Stimulated activated CD4-positive, alpha-beta T cell treated with anti-CD3 and anti-CD28 coated beads, Interleukin-4, amount 100 ng/mL, for 24 hours (primary cell): ENCODE results near the gene TSGA10IP.
"Not testable (repeated sequence)": the region's sequence is repeated elsewhere in the genome, so short reads cannot be mapped to it uniquely, and the experiment has no call there.

Source experiments
- DNase-seq: peaks from one replicate; pipeline ENCODE4 v3.0.0-alpha.2; 2020

TSGA10IP gene

DNA sequence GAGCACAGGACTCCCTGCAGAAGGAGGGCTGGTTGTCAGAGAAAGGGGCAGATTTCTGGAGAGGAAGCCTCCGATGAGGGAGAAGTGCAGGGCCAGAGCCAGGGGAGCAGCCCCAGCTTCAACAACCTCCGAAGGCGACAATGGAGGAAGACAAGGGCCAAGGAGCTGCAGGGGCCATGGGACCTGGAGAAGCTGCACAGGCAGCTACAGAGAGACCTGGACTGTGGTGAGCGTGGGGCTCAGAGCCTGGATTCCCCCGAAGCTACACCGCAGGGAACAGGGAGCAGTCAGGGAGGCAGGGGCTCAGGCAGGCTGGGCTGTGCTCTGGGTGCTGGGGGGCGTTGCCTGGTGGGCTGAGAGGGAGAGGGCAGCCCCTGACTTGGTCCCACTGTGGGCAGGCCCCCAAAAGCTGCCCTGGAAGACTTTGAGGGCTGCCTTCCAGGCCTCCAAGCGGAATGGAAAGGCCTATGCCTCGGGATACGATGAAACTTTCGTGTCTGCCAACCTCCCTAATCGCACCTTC, 2.4 kb downstream of the TSGA10IP start:
- DNase-seq = no peak

DNA sequence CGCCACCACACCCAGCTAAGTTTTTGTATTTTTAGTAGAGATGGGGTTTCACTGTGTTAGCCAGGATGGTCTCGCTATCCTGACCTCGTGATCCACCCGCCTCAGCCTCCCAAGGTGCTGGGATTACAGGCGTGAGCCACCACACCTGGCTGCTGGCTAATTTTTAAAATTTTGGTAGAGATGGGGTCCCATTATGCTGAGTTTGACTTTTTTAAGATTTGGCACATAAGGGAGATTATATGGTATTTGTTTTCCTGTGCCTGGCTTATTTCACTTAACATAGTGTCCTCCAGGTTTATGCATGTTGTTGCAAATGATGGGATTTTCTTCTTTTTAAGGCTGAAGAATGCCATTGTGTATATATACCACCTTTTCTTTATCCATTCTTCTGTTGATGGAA, 5.4 kb downstream of the TSGA10IP start:
- DNase-seq = not testable (repeated sequence)

DNA sequence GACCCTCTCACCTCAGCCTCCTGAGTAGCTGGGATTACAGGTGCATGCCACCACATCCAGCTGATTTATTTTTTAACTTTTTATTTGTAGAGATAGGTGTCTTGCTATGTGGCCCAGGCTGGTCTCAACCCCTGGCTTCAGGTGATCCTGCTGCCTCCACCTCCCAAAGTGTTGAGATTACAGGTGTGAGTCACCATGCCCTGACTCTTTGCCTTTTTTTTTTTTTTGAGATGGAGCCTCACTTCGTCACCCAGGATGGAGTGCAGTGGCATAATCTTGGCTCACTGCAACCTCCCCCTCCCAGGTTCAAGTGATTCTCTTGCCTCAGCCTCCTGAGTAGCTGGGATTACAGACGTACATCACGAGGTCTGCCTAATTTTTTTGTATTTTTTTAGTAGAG, 6.4 kb downstream of the TSGA10IP start:
- DNase-seq = not testable (repeated sequence)

DNA sequence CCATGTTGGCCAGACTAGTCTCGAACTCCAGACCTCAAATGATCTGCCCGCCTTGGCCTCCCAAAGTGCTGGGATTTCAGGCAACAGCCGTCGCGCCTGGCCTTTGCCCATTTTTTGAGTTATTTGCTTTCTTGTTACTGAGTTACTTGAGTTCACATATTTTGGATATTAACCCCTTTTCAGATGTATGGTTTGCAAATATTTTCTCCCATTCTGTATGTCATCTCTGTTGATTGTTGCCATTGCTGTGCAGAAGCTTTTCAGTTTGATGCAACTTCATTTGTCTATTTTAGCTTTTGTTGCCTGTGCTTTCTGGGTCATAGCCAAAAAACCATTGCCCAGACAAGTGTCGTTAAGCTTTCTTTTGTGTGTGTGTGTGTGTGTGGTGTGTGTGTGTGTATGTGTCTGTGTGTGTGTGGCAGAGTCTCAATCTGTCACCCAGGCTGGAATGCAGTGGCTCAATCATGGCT, 6.8 kb downstream of the TSGA10IP start:
- DNase-seq = no peak

DNA sequence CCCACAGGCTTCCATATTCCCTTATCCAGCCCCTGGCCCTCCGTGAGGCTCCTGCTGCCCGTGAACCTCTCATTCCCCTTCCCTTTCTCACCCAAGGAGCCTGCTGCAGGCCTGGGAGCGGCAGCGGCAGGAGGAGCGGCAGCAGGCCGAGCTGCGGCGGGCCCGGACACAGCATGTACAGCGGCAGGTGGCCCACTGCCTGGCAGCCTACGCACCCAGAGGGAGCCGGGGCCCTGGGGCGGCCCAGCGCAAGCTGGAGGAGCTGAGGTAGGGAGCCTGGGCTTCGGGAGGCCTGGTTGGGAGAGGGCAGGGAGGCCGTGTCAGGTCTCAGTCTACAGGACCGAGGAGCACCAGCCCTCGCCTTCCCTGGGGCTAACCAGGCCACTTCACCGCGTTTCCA, 8.2 kb downstream of the TSGA10IP start:
- DNase-seq = no peak

DNA sequence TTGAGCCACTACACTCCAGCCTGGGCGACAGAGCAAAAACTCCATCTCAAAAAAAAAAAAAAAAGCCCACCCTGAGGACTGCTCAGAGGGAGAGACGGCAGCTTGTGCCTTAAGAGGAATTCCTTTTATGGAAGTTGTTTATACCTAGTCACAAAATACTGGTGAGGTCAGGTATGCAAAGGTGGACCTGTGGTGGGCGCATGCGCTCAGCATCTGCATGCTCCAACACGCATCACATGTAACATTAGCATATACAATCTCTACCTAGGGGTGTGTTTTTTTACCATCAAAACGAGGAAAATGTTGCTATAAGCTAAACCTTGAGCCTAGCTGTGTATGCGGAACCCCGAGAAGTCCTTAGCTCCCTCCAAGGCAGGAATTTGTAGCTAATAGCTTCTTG, 9.5 kb downstream of the TSGA10IP start:
- DNase-seq = no peak

DNA sequence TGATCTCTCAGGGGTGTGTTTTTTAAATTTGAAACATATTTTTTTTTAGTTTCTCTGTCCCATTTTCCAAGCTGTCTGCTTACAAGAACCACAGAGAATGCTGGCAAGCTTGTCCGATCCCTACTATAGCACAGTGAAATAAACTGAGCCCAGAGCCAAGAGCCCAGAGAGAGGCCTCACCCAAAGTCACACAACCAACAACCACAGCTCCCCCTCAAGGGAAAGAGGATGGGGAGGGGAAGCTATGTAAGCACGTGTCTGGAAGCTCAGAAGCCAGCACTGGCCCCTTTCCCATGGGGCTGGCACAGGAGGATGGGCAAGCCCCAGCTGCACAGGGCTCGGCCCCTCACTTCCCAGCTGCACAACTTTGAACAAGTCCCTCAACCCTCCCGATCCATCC, 13.0 kb downstream of the TSGA10IP start:
- DNase-seq = no peak

DNA sequence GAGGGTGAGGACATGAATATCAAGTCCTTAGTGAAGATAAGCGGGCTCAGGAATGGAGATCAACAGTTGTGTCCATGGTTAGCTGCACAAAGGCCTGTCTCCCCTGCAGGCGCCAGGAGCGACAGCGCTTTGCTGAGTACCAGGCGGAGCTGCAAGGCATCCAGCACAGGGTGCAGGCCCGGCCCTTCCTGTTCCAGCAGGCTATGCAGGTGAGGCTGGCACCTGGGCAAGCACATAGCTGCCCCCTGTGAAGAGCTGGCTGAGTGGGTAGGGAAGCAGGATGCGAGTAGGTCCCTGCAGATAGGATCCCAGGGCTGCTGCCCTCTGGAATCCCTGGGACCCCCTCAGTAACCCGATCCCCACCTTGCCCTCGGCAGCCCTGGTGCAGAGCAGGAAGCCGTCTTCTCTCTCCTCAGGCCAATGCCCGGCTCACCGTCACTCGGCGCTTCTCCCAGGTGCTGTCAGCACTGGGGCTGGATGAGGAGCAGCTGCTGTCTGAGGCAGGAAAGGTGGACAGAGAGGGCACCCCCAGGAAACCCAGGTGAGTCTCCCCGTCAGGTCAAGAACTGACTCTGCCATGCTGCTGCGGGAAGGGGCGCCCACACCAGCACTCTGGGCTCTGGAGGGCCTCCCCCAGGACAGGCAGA, 13.6 kb downstream of the TSGA10IP start:
- no peak for DNase-seq

DNA sequence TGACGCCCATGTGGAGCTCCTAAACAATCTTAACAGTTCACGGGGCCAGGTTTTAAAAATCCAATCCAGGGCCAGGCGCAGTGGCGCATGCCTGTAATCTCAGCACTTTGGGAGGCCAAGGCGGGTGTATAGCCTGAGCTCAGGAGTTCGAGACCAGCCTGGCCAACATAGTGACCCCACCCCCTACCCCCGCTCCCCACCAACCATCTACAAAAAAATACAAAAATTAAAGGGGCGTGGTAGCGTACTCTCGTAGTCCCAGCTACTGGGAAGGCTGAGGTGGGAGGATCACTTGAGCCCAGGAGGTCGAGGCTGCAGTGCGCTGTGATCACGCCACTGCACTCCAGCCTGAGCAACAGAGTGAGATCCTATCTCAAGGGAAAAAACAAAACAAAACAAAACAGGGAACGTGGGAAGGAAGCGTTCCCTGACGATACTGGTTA, 15.6 kb downstream of the TSGA10IP start:
- no peak for DNase-seq

DNA sequence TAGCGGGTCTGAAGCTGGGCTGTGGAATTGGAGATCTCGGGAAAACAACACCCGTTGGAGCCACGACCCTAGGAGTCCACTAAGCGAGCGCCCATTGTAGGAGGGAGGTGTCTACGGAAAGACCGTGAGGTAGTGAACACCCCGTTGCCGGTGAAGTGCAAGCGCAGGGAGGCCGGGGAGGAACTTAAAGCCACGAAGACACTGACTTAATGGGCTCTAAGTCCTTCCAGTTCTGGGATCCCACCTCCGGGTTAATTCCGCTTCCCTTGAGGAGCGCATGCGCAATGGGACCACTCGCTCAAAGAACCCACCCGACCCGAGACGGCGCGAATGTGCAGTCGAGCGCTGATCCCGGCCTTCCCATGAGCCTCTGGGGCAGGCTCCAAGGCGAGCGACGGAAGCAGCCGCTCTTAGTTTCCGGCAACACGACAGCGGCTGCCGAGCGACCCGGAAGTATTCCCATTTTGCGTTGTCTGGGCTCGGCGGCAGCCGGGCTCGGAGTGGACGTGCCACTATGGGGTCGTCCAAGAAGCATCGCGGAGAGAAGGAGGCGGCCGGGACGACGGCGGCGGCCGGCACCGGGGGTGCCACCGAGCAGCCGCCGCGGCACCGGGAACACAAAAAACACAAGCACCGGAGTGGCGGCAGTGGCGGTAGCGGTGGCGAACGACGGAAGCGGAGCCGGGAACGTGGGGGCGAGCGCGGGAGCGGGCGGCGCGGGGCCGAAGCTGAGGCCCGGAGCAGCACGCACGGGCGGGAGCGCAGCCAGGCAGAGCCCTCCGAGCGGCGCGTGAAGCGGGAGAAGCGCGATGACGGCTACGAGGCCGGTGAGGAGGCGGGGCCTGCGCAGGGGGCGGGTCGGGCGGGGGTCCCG, 16.2 kb downstream of the TSGA10IP start, which contains the start of gene SART1:
SART1 (plus strand) TSS at position 468 of the 874 bp plus-strand sequence; CDS start at position 515, 47 bp downstream.
- peak; percentile 97 for DNase-seq

DNA sequence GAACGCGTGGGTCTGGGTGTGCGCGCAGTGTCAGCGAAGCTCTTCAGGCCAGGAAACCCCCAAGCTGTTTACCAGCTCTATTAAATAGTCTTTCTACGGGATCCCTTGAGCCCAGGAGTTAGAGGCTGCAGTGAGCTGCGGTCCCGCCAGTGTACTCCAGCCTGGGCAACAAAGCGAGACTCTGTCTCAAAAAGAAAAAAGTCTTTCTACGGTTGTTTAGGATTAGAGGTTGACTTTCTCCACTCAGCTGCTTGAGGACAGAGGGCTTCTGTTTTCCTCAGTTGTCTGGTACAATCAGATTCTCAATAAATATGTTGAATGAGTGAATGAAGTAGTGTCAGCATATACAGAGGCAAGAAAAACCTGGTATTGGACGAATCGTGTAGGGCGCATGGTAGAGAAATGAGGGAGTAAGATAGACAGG, 16.9 kb downstream of the TSGA10IP start:
- no peak for DNase-seq

DNA sequence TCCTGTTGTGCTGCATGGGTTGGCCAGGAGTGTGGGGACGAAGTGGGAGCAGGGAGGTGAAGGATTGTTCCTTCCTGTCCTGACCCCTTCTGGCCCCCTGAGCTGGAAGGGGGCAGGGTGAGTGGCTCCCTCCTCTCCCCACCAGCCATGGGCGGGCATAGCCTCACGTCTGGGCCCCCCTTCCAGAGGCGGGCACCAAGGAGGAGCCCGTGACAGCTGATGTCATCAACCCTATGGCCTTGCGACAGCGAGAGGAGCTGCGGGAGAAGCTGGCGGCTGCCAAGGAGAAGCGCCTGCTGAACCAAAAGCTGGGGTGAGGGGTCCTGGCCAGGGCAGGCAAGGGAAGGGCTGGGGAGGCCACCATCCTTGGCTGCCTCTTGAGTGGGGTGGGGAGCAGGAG, 19.6 kb downstream of the TSGA10IP start:
- DNase-seq = no peak

DNA sequence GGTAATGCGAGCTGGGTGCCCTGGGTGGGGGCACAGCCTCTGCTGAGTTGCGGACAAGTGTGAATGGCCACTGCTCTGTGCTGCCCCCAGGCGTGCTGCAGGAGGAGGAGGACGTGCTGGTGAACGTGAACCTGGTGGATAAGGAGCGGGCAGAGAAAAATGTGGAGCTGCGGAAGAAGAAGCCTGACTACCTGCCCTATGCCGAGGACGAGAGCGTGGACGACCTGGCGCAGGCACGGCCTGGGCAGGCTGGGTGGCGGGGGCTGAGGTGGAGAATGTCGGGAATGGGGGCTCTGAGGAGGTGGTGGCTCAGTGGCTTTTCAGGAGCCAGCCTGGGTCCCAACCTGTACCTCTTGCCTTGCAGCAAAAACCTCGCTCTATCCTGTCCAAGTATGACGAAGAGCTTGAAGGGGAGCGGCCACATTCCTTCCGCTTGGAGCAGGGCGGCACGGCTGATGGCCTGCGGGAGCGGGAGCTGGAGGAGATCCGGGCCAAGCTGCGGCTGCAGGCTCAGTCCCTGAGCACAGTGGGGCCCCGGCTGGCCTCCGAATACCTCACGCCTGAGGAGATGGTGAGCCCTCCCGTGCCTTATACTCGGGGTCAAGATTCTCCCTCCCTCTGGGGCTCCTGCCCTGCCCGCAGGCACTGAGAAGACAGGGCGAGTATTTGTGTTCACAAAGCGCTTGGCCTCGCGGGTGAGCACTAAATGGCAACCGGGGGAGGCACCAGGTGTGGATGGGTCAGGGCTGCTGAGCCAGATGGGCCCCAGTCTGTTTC, 20.9 kb downstream of the TSGA10IP start:
- DNase-seq = no peak

DNA sequence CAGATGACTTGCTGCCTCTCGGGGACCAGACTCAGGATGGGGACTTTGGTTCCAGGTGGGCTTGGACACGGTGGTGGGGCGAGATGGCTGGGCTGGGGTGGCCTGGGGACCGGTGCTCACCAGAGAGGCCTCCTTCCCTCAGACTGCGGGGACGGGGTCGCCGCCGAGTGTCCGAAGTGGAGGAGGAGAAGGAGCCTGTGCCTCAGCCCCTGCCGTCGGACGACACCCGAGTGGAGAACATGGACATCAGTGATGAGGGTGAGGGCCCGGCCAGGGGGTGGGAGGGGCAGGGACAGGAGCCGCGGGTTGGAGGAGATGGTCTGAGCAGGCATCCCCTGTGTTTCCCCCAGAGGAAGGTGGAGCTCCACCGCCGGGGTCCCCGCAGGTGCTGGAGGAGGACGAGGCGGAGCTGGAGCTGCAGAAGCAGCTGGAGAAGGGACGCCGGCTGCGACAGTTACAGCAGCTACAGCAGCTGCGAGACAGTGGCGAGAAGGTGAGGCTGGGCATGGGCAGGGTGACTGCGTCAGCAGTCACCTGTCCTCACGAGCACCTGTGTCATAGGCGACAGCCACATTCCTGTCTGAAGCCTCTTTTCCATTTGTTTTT, 22.2 kb downstream of the TSGA10IP start:
- DNase-seq = no peak

DNA sequence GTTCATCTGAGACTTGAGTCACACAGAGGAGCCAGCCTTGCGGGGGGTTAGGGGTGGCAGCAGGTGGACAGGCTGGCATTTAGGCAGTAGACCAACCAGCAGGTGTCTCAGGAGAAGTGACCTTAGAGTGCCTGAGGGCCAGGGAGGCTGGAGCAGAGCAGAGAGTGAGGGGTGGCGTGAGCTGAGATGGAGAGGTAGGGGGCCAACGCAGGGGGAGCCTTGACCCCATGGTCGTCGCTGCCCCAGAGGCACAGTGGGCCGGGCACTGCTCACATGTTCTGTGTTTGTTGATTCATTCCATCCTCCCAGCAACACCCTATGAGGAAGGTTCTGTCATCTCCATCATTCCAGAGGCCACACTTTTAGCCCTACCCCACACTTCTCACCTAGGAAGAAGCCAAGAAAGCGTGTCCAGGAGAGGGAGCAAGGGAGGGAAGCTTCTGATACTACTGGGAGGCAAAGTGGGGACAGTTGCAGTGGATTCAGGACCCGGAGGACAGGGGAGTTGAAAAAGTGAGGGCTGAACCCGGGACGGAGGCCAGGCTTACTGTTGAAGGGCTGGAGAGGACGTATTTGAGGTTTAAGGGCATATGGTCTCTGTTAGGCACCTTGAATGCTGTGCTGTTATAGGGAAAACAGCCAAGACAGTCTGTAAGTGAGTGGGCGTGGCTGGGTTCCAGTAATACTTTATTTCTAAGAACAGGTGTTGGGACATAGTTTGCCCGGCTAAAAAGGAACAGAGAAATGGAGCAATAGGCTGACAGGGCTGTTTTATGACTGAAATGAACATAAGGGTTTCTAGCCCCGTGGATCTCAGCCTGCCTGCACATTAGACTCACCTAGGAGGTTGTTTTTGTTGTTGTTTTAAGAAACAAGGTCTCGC, 23.6 kb downstream of the TSGA10IP start:
- DNase-seq = no peak

DNA sequence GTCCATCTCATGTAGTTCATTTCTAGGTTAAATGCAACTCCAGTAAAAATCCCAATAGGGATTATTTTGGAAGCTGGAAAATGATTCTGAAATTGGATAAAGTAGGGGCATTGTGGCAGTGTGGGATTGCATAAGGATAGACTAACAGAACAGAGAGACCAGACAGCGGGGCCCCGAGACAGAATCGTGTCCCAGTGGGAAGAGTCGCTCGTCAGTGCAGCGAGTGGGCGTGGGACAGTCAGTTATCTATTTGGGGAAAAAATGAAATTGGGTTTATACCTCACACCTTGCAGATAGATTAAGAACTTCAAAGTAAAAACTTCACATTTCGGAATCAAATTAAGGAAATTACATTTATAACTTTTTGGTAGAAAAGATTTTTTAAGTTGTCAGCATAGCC, 26.8 kb downstream of the TSGA10IP start:
- DNase-seq = no peak

DNA sequence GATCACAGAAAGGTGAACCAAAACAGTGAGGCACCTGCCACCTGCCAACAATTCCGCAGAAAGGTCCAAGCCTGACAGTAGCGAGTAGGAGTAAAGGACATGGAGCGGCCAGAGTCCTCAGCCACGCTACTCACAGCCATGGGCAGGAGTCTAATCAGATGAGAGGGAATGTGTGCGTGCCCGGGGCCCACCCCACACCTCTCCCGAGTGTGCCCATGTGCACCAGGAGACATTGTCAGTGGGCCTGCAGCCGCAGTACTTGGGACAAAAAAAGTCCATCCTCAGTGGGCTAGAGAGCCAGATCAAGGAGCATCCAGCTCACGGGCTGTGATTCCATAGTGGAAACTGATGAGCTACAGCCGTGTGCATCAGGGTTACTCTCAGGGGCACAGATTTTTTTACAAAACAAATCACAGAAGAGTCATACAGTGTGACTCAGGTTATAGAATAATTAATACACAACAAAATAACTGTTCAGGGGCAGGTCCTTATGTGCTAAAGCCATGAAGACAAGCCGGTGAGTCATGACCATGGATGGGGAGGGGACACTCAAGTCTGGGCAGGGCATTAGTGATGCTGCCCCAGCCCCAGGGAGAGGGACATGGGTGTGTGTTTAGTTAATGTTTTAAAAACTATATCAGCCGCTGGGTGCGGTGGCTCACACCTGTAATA, 28.3 kb downstream of the TSGA10IP start:
- DNase-seq = no peak

DNA sequence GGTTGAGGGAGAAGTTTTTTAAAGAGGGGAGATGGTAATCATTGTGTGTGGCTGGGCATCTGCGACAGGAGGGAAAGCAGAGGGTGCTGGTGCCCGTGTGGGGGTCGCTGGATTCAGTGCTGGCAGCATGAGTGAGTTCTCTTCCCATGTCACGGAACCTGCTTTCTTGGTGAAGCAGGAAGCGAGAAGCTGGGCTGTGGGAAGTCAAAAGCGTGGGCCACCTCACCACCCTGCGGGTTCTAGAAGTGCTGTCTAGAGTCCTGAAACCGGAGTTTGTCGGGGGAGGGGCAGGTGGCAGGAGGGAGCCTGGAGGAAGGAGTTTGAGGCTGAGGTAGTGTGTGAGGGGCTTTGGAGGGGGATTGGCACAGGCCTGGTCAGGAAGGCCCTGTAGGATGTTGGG, 30.5 kb downstream of the TSGA10IP start:
- no peak for DNase-seq

DNA sequence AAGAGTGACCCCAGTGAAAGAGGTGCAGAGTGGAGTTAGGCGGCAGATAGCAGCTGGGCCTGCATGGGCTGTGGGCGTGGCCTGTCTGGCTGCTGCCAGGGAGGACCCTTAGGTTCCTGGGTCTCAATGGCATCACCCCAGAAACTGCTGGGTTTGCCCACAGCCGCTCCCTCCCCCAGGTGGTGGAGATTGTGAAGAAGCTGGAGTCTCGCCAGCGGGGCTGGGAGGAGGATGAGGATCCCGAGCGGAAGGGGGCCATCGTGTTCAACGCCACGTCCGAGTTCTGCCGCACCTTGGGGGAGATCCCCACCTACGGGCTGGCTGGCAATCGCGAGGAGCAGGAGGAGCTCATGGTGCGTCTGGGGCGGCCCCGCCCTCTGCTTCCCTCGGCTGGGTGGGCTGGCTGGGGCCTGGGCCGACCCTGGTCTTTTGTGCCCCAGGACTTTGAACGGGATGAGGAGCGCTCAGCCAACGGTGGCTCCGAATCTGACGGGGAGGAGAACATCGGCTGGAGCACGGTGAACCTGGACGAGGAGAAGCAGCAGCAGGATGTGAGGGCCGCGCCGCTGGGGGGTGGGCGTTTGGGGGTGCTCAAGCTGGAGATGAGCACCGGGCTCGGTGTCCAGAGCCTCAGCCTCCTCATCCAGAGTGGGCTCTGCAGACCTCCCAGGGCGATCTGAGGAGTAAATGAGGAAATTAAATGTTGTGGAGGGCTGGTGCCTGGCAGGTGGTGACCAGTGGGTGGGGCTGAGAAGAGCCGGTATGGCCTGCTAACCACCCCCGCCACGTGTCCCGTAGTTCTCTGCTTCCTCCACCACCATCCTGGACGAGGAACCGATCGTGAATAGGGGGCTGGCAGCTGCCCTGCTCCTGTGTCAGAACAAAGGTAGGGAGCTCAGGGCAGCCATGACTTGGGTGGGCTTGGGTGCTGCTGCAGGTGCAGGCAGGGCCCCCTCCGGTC, 31.2 kb downstream of the TSGA10IP start:
- no peak for DNase-seq
